HepG2 (cell line): ENCODE measurements around the gene PSMA3. TPM values are rescaled to one million over a fixed set of nuclear protein-coding genes. Genes with fewer than 3 reads are reported as not detected.

Source experiments
- ADNP ChIP-seq: sonication (generic); formaldehyde crosslinking; IDR thresholded peaks from 2 replicates; pipeline ENCODE4 v1.4.0; 2020; ENCODE audit warnings: missing genetic modification reagents
- ARID2 ChIP-seq: sonication (generic); formaldehyde crosslinking; IDR thresholded peaks from 2 replicates; pipeline ENCODE4 v1.8.1; 2022; ENCODE audit warnings: mild to moderate bottlenecking, missing genetic modification reagents, borderline replicate concordance
- HMG20A ChIP-seq: IDR thresholded peaks from 2 replicates; pipeline ENCODE4 v1.6.1; 2016; ENCODE audit warnings: borderline replicate concordance
- MAFG ChIP-seq: sonication (generic); formaldehyde crosslinking; IDR thresholded peaks from 2 replicates; pipeline ENCODE4 v1.5.1; 2020; ENCODE audit warnings: mild to moderate bottlenecking, missing genetic modification reagents
- SOX5 ChIP-seq: IDR thresholded peaks from 2 replicates; pipeline ENCODE4 v1.6.1; 2016; ENCODE audit warnings: borderline replicate concordance
- U2AF1 ChIP-seq: fragments of 200-400 bp; formaldehyde crosslinking; optimal IDR thresholded peaks from 2 replicates; pipeline ENCODE3; 2017; ENCODE audit warnings: mild to moderate bottlenecking, low read depth, low read length
- ZBTB20 ChIP-seq: sonication (generic); formaldehyde crosslinking; IDR thresholded peaks from 2 replicates; pipeline ENCODE4 v1.8.1; 2023; ENCODE audit warnings: missing genetic modification reagents, low read depth, mild to moderate bottlenecking, borderline replicate concordance
- ZEB1 ChIP-seq: IDR thresholded peaks from 2 replicates; pipeline ENCODE4 v1.6.1; 2012; ENCODE audit warnings: mild to moderate bottlenecking, low read depth, inconsistent platforms; ENCODE audit not compliant: insufficient replicate concordance
- ZNF296 ChIP-seq: sonication (generic); formaldehyde crosslinking; conservative IDR thresholded peaks from 2 replicates; pipeline ENCODE4 v1.5.0; 2020; ENCODE audit warnings: mild to moderate bottlenecking, missing genetic modification reagents
- ZNF547 ChIP-seq: sonication (generic); formaldehyde crosslinking; IDR thresholded peaks from 2 replicates; pipeline ENCODE4 v1.5.1; 2020; ENCODE audit warnings: mild to moderate bottlenecking, missing genetic modification reagents
- polyA plus RNA-seq, 8 experiments: library from polyadenylated mRNA; depleted of rRNA in 3 of 8; stranded (reverse) in 7 of 8; unstranded in 1 of 8; fragments of >200 nt; fragmentation: Illumina TruSeq in 4 of 8; extraction: Trizol in 4 of 8; gene quantifications; 2 replicates each; pipeline versions ENCODE4 v1.2.1 to v1.2.3, GENCODE V29; 2011 to 2016; ENCODE audit warnings: low read depth in 4 of 8, missing spikeins in 1 of 8, mixed read lengths in 1 of 8; ENCODE audit not compliant: insufficient read depth in 1 of 8
- total RNA-seq, 5 experiments: library from RNA; depleted of rRNA; stranded (reverse); fragments of >200 nt; fragmentation: Illumina TruSeq; extraction: Trizol; gene quantifications; 2 replicates each; pipeline ENCODE4 v1.2.3, GENCODE V29; 2016; ENCODE audit warnings: low read depth in 1 of 5
- TF ChIP-seq, protein P1 (sequence below): sonication (generic); formaldehyde crosslinking; IDR thresholded peaks from 2 replicates; pipeline ENCODE4 v1.8.1; 2022; ENCODE audit warnings: low read depth, mild to moderate bottlenecking, missing genetic modification reagents
- TF ChIP-seq, protein P2 (sequence below): sonication (generic); formaldehyde crosslinking; IDR thresholded peaks from 2 replicates; pipeline ENCODE4 v1.8.1; 2023; ENCODE audit warnings: missing genetic modification reagents, inconsistent platforms, borderline replicate concordance
- TF ChIP-seq, protein P3 (sequence below): sonication (generic); formaldehyde crosslinking; IDR thresholded peaks from 2 replicates; pipeline ENCODE4 v1.9.0; 2021; ENCODE audit warnings: missing genetic modification reagents, borderline replicate concordance
- TF ChIP-seq, protein P4 (sequence below): sonication (generic); formaldehyde crosslinking; IDR thresholded peaks from 2 replicates; pipeline ENCODE4 v1.8.0; 2022; ENCODE audit warnings: mild to moderate bottlenecking, missing genetic modification reagents; ENCODE audit not compliant: insufficient replicate concordance

The PSMA3 gene
- total and polyA plus RNA-seq, 2 of the 13 experiments (the other 11 are each of a cell fraction or from before 2014, with no cell fraction given): 232 to 275 TPM

DNA sequence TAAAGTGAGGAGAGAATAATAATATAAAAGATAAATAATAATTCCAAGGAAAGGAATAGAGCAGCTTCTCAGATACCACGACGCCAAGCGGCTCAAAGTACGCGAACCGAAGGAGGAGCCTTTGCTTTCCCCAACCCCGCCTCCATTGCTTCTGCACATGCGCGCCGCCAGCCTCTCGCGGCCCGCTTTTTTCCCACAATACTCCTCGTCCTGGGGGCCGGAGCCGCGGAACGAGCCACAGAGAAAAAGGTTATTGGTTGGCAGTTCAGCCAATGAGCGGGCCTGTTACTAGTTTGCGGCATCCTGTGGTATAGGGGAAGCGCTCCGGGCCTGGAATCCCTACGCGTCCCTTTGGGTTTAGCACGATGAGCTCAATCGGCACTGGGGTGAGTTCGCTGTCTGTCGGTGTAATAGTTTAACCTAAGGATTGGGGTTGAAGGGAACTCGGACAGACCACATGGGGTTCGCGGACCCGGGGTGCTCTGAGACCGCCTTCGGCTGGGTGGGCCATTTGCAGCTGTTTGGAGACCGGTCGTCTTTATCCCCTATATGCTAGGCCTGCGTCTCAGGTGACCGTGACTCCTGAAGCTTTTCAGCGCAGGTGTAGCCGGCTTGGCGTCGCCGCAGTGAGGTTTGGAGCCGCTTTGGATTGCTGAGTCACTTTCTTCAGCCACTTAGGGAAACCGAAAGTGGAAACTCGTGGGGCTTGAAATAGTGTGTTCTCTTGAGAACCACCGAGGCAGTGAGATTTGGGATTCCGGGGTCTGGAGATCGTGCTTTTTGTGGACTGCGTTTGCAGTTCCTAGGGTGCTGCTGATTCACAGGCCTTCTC, at the start of gene PSMA3 (continued):
- TF ChIP-seq, protein P1, sequence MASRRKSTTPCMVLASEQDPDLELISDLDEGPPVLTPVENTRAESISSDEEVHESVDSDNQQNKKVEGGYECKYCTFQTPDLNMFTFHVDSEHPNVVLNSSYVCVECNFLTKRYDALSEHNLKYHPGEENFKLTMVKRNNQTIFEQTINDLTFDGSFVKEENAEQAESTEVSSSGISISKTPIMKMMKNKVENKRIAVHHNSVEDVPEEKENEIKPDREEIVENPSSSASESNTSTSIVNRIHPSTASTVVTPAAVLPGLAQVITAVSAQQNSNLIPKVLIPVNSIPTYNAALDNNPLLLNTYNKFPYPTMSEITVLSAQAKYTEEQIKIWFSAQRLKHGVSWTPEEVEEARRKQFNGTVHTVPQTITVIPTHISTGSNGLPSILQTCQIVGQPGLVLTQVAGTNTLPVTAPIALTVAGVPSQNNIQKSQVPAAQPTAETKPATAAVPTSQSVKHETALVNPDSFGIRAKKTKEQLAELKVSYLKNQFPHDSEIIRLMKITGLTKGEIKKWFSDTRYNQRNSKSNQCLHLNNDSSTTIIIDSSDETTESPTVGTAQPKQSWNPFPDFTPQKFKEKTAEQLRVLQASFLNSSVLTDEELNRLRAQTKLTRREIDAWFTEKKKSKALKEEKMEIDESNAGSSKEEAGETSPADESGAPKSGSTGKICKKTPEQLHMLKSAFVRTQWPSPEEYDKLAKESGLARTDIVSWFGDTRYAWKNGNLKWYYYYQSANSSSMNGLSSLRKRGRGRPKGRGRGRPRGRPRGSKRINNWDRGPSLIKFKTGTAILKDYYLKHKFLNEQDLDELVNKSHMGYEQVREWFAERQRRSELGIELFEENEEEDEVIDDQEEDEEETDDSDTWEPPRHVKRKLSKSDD: no peak
- TF ChIP-seq MAFG (CRISPR knock-in tag): peak; percentile 80
- TF ChIP-seq ZBTB20: 0 out of 2 replicates have a peak, but pooled peaks have one; percentile 15
- TF ChIP-seq SOX5 (CRISPR knock-in tag): 0 out of 2 replicates have a peak, but pooled peaks have one; percentile 15
- TF ChIP-seq U2AF1: no peak
- TF ChIP-seq ARID2 (CRISPR knock-in tag): peak; percentile 67; the same call in 1 of the 2 replicates
- TF ChIP-seq HMG20A (CRISPR knock-in tag): no peak
- TF ChIP-seq, protein P2, sequence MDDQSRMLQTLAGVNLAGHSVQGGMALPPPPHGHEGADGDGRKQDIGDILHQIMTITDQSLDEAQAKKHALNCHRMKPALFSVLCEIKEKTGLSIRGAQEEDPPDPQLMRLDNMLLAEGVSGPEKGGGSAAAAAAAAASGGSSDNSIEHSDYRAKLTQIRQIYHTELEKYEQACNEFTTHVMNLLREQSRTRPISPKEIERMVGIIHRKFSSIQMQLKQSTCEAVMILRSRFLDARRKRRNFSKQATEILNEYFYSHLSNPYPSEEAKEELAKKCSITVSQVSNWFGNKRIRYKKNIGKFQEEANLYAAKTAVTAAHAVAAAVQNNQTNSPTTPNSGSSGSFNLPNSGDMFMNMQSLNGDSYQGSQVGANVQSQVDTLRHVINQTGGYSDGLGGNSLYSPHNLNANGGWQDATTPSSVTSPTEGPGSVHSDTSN (CRISPR knock-in tag): no peak
- no peak for TF ChIP-seq ZNF296 (CRISPR knock-in tag)
- TF ChIP-seq, protein P3, sequence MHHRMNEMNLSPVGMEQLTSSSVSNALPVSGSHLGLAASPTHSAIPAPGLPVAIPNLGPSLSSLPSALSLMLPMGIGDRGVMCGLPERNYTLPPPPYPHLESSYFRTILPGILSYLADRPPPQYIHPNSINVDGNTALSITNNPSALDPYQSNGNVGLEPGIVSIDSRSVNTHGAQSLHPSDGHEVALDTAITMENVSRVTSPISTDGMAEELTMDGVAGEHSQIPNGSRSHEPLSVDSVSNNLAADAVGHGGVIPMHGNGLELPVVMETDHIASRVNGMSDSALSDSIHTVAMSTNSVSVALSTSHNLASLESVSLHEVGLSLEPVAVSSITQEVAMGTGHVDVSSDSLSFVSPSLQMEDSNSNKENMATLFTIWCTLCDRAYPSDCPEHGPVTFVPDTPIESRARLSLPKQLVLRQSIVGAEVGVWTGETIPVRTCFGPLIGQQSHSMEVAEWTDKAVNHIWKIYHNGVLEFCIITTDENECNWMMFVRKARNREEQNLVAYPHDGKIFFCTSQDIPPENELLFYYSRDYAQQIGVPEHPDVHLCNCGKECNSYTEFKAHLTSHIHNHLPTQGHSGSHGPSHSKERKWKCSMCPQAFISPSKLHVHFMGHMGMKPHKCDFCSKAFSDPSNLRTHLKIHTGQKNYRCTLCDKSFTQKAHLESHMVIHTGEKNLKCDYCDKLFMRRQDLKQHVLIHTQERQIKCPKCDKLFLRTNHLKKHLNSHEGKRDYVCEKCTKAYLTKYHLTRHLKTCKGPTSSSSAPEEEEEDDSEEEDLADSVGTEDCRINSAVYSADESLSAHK (CRISPR knock-in tag): no peak
- no peak for TF ChIP-seq ADNP (CRISPR knock-in tag)
- no peak for TF ChIP-seq ZNF547
- TF ChIP-seq ZEB1: peak; percentile 23
- TF ChIP-seq, protein P4, sequence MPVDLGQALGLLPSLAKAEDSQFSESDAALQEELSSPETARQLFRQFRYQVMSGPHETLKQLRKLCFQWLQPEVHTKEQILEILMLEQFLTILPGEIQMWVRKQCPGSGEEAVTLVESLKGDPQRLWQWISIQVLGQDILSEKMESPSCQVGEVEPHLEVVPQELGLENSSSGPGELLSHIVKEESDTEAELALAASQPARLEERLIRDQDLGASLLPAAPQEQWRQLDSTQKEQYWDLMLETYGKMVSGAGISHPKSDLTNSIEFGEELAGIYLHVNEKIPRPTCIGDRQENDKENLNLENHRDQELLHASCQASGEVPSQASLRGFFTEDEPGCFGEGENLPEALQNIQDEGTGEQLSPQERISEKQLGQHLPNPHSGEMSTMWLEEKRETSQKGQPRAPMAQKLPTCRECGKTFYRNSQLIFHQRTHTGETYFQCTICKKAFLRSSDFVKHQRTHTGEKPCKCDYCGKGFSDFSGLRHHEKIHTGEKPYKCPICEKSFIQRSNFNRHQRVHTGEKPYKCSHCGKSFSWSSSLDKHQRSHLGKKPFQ (CRISPR knock-in tag): no peak
